Lower leg skin (tissue), 3 donors: ENCODE measurements around the gene CSTB.

Experiments used
- POLR2A ChIP-seq, 2 donors: fragments of 450-650 bp; IDR thresholded peaks; one replicate each; pipeline ENCODE4 v1.6.1; 2016 to 2017; ENCODE audit warnings: antibody characterized with exemption in 2 of 2, mild to moderate bottlenecking in 1 of 2, moderate library complexity in 1 of 2
- TF ChIP-seq, protein P1 (sequence below), 3 donors: fragments of 450-650 bp; IDR thresholded peaks; one replicate each; pipeline ENCODE4 v1.5.1; 2016; ENCODE audit warnings: antibody characterized with exemption in 3 of 3, mild to moderate bottlenecking in 3 of 3, moderate library complexity in 2 of 3

DNA sequence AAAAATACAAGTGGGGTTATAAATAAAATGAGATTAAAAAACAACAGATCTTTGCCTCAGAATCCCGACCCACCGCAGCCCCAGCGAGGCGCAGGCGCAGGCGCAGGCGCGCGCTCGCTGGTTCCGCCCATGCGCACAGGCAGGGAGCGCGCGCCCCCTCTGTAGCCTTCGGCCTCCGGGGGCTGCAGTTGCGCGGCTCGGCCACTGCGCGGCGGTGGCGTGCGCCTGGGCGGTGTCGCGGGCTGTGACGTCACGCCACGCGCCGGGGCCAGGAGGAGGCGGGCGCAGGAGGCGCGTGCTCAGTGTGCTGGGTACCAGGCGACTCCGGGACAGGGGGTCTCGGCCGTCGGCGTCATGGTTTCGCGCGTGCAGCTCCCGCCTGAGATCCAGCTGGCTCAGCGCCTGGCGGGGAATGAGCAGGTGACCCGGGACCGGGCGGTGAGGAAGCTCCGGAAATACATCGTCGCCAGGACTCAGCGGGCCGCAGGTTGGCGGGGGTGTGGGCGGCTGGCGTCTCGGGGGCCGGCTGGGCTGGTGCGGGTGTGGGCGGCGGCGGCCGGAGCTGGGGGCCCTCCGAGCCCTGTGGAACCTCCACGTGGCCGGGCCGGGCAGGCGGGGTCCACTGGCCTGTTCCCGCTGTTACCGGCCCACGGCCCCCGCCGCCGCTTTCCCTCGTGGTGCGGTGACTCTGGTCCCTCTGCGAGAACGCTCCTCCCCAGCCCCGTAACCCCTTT, 13.3 kb upstream of the CSTB start, which contains the start of gene RRP1:
- TF ChIP-seq, protein P1, sequence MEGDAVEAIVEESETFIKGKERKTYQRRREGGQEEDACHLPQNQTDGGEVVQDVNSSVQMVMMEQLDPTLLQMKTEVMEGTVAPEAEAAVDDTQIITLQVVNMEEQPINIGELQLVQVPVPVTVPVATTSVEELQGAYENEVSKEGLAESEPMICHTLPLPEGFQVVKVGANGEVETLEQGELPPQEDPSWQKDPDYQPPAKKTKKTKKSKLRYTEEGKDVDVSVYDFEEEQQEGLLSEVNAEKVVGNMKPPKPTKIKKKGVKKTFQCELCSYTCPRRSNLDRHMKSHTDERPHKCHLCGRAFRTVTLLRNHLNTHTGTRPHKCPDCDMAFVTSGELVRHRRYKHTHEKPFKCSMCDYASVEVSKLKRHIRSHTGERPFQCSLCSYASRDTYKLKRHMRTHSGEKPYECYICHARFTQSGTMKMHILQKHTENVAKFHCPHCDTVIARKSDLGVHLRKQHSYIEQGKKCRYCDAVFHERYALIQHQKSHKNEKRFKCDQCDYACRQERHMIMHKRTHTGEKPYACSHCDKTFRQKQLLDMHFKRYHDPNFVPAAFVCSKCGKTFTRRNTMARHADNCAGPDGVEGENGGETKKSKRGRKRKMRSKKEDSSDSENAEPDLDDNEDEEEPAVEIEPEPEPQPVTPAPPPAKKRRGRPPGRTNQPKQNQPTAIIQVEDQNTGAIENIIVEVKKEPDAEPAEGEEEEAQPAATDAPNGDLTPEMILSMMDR (IDR thresholded peaks at IDR 0.05) = peak; percentile 24 to 100 (median 88)
- no peak for TF ChIP-seq POLR2A (IDR thresholded peaks at IDR 0.05)
